GM18508 (cell line): ENCODE data around the gene LPO.

Experiments
- ATAC-seq: cut with Tn5 transposase; IDR thresholded peaks from one replicate; pipeline ENCODE4 v1.9.1; 2021; ENCODE audit warnings: moderate number of reproducible peaks; ENCODE audit not compliant: insufficient read depth, unreplicated experiment

LPO gene

DNA sequence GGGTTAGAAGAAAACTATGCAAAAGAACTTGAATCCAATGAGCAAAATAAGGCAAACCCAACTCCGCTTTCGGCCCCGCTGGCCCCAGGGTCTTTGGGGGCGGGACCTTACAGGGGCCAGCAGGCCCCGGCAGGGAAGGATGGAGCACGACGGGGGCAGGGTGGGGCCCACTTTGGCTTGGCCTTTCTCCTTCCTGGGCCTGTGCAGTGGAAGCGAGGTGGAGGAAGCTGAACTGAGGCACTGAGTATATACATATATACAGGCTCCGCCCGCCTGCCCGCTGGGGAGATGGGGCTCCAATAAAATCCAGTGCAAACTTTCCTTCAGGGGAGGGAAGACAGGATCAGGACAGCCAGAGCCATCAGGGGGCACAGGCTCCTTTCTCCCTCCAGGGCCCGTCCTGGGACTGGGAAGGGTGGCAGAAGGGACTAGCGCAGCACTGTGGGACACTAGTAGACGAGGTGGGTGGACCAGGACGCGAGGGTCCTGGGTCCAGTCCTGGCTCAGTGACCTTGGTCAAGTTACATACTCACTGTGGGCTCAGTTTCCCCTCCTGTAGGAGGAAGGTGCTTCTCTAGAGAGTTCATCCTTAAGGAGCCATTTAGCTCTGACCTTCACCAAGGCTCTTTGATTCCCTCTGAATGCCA, 63.2 kb downstream of the LPO start:
- ATAC-seq = no peak

DNA sequence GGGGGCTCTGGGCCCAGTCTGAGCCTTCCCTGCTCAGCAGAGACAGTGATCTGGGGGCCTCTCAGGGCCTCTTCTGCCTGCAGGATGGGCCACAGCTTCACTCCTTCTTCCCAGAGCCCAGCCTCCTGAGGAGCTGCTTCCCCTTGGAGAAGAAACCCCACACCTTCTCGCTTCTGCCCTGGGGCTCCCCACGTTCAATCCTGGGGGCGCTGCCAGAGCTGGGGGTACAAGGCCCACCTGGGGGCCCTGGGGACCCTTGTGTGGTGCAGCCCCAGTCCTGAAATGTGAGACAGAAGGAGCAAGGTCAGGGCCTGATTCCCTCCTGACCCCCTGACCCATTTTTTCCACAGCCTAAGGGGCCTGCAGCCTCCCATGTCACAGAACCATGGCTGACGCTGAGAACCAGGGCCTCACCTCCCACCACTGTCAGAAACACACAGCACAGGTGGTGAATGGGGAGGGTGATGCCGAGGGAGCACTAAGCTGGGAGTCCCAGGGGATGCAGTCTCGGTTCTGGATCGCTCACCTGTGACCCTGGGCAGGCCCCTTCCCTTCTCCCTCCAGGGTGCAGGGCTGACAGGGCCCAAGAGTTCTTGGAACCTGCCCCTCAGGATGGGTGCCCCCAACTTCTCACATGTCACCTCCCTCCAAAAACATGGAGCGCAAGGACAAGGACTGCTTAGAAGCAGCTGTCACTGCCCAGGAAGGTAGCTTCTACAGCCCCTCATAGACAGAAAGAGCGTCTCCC, 64.0 kb downstream of the LPO start:
- ATAC-seq = no peak

DNA sequence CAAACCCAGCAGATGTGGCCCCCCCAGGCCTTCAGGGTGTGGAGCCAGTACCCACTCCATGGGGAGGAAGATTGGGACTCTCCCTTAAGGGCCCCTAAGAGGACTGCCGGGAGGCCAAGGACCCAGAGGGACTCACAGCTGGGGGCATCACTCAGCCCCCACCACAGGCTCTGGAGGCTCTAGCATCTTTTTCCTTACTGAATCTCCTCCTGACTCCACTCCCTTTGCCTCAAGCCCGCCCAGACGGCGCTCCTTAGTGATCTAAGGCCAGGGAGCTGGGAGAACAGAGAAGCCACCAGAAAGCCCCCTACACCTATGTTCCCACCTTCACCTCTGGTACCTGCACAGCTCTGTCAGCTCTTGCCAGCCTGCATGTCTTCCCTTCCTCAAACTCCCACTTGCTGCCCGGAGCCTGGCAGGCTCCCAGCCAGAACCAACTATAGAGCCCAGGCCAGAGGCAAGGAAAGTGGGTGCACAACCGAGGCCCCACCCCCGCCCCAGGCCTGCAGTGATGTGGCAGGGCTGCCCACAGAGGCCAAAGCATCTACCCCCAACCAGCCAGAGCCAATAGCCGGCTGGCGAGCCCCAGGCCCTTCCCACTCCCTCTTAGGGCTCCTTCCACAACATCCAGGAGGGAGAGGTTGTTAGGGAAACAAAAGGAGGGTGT, 64.7 kb downstream of the LPO start:
- ATAC-seq = no peak

DNA sequence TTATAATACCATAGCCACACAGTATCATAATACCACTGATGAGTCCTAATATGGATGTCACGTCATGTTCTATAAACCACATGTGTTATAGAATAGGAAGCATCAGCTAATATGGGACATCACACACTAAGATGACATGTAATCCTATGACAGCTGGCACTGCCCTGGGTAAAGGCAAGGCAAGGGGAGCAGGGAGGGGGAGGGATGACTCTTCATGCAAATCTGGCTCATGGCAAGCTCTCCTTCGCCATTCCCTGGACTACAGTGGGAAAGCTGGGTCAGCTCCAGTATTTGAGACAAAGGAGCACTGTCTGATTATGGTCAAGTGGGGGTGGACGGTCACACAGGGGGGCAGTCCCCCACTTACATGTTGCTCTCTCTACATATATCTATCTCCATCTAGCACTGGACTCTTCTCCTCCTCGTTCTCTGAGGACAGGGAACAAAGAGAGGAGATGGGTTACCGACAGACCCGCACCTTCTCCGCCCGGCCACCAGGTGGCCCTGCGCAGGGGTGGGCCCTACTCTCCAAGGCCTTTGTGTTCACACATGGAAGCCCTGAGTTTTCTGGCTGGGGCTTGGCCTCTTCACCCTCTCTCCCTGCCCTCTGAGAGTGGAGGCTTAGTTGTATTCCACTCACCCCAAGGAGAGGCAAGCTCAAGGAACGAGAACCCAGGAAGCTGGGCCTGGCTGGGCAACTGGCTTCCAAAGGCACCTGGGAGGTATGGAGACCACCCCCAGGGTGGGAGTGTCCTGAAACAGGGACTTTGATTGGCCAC, 65.8 kb downstream of the LPO start:
- ATAC-seq = no peak

DNA sequence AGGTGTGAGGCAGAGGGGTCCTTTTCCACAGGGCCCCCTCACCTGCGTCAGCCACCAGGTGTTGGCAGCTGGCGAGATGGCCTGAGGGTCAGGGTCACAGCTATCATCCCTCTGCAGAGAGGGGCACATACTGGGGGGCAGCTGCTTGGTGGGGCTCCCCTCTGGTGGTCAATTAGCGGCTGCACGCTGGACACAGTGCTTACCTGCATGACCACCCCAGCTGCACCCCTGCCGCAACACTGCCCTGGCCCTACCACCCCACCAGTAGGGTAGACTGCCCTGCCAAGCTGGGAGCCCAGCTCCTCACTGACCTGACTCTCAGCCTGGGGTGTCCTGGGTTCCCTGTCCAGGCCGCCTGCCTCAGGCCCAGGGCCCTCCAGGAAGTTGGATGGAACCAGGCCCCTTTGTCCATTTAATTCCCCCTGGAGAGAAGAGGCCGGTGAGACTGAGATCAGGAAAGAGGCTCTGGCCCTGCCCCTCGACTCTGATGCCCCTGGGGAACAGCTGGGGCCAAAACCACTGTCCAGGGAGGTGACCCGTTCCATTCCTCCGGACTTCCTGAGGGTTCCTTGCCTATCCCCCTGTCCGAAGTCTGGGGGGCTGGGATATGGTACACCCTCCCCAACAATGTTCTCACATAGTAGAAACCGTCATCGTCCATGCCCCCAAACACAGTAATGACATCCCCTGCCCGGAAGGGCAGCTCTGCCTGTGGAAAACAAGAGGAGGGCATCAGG, 66.5 kb downstream of the LPO start:
- ATAC-seq = no peak

DNA sequence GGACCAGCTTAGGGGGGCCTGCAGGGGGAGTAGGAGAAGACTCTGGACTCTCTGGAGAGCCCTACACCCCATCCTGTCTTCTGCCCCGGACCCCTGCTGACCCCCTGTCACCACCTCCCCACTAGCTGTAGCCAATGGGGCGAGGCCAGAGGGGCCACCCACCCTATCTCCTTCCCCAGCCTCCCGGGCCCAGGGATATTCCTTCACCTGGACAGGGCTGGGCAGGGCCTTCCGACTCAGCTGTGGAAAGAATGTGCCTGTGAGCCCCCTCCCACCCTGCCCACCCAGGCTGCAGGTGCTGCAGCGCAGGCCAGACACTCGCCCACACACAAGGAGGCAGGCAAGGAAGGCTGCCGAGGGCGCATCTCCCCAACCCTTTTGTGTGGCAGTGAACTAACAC, 67.2 kb downstream of the LPO start:
- ATAC-seq = no peak

DNA sequence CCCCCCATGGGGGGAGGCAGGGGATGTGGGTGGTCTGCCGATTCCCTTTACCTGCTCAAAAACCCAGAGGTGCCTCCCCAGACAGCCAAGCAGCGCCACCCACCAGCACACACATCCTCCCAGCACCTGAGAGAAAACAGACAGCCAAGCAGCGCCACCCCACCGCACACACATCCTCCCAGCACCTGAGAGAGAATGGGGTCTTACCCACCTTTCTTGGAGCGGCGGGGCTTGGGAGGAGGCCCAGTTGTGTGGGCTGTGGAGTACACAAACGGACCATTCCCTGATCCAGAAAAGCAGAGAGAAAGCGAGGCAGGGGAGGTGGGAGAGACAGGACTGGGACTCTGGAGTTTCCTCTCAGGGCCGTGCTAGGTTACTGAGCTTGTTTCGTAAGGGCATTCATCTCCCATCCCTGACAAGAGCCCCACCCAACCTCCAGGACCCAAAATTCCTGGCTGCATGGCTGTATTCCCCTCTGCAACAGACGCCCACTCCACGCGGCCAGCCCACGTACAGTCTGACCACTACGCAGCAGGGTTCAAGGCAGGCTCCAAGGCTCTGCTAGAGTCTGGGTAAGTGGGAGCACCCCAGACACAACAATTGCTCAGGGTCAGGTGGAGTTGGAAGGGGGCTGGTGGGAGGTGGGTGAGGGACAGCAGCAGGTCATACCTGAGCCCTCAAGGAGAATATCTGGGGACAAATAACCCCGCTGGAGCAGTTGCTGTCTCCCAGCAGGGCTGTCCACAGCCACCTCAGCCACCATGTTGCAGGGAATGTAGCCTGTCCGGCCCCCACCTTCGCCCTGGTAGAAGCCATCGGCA, 68.0 kb downstream of the LPO start:
- no peak for ATAC-seq

DNA sequence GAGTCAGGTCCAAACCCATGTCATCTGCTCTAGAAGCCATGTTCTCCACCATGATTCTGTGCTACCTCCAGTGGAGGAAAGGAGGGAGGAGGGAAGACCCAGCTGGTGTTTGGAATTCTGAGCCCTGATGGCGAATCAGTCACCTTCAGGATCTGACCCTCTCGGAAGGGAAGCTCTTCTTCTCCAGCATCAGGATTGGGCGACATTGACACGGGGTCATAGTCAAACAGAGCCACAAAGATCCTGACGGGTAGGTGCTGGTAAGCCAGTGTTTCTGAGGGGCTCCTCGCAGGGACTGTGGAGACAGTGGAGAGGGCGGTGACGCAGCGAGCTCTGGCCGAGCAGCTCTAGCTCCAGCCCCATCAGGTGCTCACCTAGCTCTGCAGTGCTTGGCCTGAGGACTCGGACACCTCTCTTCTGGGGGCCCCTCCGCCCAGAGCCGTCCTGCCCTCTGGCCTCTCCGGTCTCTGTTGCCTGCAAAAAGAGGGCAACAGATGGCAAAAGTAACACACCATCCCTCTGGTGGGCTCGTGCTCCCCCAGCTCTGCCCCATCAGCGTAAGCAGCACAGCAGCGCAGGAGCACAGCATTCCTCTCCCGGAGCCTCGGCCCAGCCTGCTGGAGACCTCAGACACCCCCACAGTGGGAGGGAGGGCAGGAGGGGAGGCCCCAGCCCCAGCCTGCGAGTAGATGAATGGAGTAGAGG, 69.2 kb downstream of the LPO start:
- ATAC-seq = no peak

DNA sequence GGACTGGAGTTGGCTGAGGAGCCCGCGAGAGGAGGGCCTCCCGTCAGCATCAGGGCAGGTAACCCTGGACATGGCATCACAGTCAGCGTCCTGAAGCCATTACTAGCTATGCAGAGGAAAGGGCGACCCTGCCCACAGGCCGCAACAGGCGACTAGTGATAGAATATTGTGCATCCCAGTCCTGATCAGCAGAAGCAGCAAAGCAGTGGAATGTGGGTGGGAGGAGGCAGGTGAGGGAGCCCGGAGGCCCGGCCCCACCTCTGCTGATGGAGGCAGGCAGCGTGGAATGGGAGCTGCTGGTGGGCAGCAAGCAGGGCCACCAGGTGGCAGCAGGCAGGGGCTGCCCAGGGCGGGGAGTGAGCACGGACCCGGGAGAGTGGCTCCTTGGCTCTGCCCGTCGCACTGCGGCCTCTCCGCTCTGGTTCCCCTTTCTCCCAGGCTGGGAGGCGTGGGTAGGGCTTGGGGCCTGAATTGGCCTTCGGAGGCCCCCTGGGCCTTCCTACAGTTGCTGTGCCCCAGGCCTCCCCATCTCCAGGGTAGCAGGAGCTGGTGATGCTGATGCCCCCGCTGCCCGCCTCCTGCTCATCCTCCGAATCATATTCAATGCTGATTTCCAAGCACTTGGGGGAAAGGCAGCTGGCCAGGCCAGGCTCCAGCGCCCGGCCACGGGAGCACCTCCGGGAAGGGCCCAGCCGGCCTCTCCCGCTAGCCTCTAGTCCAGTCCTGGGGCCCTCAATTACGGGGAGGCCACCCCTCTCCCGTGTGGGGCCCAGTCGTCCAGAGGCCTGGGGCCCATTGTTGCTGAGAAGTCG, 70.0 kb downstream of the LPO start:
- no peak for ATAC-seq

DNA sequence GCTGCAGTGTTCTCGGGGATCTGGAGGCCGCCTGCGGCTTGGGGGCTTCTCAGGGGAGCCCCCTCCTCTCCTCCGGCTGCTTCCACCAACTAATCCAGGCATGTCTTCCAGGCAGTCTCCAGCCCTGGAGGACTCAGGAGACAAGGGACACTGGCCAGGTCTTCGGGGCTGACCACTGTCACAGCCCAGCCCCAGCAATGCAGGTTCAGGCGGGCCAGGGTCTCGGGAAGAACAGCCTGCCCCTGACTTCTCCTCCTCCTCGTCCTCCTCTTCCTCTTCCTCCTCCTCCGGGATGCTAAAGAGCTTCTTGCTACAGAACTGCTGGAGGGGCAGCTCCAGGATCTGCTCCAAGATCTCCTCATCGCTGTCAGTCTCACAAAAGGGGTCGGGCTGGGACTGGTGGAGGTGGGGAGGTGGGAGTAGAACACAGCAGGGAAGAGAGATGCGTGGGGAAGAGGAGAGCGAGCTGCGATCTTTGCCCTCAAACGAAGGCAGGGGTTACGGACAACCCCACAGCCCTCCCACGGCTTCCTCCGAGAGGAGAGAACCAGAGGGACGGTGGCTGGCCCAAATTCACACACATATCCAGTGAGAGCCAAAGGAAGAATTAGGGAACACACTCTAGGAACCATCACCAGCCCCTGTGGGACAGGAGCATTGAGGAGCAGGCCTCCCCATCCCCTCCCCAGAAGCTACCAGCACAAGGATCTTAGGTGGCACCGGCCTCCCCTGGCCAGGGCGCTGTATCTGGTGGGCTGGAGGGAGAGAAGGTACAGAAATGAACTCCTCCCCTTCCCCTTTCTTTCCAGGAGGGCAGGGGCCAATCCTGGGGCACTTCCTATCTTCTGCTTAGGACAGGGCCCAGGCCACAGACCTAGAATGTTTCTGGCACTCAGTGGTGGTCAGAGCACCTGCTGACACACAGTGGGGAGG, 70.9 kb downstream of the LPO start:
- ATAC-seq = no peak

DNA sequence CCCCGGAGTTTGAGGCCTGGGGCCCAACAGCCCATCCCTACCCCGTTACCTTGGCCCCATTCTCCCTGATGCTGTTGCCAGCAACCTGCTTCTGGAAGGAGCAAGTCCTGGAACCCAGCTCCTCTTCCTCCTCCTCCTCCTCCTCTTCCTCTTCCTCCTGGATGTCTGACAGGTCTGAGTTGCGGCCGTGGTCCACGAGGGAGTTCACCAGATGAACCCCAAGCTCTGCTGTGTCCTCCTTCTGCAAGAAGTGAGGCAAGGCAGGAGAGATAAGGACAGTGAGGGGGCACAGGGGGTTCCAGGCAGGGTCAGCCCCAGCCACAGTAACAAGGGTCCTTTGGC, 71.5 kb downstream of the LPO start:
- no peak for ATAC-seq

DNA sequence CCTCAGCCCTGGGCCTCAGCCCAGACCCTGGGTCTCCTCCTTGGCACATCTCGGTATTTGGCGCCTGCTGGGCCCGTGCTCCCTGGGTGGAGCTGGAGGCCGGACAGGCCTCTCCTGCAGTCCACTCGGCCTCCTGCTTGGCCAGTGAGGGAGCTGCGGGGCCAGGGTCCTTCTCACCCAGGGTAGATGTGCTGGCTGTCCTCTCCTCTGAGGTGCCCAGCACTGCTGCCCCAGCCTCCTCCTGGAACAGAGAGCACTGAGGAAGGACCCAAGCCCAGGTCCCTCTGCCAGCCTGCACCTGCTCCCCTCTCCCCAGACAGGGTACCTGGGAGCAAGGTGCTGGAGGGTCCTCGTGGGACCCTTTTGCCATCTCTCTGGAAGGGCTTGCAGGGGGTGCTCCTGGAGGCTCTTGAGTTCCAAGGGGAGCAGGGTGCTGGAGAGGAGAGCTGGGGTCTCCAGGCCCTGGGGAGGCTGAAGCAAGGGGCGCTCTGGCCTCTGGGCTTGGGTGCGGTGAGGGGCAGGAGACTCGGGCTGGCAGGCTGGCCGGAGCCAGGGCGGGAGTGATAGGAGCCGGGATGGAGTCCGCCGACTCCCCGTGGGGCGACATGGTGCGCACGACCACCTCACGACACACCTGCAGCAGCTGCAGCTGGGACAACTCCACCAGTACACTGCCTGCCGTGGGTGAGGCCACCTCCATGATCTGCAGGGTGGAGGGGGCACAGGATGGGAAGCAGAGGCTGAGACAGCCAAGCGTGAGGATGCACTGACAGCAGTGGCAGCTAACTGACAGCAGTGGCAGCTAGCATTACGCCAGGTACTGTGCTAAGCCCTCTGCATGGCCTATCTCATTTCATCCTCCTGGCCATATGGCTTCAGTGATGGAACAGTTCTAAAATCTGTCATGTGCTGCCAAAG, 72.4 kb downstream of the LPO start:
- no peak for ATAC-seq

DNA sequence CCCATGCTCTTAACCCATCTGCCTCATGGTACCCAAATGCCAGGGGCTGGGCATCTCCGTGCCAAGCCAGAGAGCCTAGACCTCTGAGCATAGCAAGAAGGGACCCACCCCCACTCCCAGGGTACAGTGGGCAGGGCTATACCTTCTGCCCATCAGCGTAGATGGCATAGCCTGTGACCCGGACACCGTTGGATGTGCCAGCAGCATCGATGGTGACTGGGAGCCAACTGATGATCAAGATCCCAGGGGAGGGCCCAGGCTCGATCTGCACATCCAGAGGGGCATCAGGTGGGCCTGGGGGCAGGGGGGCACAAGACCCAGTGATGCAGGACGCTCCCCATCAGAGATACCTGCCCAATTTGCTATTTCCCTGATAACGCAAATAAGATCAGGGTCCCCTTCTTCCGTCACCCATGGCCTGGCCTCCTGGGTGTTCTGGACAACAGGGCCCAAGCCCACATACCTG, 73.1 kb downstream of the LPO start:
- no peak for ATAC-seq

DNA sequence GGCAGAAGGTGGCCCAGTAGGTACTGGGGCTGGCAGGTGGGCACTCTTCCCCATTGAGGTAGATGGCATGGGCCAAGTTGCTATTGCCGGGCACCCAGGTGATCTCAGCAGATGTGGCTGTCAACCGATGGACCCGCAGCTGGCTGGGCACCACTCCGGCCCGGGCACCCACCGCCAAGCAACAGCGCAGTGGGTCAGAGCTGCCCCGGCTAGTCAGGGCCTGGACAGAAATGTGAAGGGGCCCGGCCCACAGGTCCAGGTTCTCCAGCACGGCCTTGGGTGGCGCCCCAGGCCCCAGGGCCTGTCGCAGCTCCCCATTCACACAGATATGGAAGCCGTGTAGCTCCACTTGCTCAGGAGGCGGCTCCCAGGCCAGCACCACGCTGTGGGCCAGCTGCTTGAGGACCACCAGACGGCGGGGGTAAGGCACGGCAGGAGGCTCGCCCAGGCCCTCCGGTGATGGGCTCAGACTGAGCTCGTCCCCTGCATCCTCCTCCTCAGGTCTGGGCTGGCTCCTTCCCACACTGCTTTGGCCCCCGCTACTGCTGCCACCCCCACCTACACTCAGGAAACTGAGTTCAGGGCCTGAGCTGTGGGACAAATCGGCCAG, 73.7 kb downstream of the LPO start:
- ATAC-seq = no peak

DNA sequence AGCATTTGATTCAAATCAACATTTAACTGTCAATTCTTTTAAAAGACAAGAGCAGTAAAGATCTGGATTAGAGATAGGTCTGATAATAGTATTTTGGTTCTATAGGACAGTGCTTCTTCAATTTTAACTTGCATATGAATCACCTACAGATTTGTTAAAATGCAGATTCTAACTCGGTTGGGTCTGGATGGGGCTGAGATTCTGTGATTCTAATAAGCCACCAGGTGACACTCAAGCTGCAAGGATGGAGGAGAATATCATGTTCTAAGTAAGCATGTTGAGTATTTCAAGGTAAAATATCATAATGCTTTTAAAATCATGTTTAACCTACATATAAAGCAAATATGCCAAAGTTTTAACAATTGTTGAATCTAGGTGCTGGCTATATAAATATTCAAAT, 74.4 kb downstream of the LPO start:
- ATAC-seq = no peak
